GM12875 (cell line): ENCODE measurements around the gene CAVIN2.

Experiments used
- H3K4me3 ChIP-seq: one replicate; pipeline ENCODE4 v1.5.1; 2011; ENCODE audit warnings: low read depth, low read length, control low read depth
- CTCF ChIP-seq: IDR thresholded peaks from 2 replicates; pipeline ENCODE4 v1.5.1; 2011; ENCODE audit warnings: low read depth, mild to moderate bottlenecking, control low read depth, inconsistent platforms, low read length, moderate library complexity, borderline replicate concordance; ENCODE audit not compliant: insufficient read depth

Gene CAVIN2

DNA sequence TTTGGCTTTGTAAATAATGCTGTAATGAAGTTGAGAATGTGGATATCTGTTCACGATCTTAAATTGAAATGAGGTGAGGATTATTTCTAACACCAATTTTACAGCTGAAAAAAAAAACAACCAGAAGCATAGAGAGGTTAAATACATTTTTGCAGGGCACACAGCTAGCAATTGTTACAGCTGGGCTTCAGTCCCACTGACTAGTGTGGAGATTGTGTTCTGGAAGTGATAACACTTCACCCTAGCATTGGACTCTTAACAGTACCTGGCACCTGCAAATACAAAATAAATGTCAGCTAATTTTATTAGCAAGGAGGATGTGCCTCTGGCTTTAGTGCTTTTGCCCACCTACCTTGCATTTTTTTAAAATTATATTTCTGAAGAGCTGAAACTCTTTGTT, 28.8 kb downstream of the CAVIN2 start:
- no peak for TF ChIP-seq CTCF

DNA sequence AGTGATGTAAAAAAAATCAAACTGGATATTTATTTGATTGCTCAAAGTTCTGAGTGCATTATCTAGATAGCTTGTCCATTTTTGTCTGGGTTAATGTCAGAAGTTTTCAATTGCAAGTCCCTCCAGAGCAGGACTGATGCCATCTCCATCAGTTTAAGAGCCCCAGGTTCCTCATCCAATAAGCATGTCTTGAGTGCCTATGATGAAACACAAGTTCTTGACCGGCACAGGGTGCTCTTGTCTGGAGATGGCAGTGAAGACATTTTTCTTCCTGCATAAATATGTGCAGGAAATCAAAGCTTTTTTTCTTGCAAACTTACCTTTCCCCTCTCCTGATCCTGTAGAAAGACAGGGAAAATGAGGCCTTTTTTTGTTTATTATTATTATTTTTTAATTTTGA, 31.9 kb downstream of the CAVIN2 start:
- no peak for TF ChIP-seq CTCF
- H3K4me3 ChIP-seq, result no peak overlapping the region

More for the DNA sequence above, 28.8 kb downstream of the CAVIN2 start:
- H3K4me3 ChIP-seq, result no peak overlapping the region

GRCh38 chr2:191813943-191814342, 32.9 kb downstream of the CAVIN2 start:
- no peak overlapping the region for H3K4me3 ChIP-seq
- TF ChIP-seq CTCF, result no peak

- peak; percentile 69 for TF ChIP-seq CTCF
- no peak overlapping the region for H3K4me3 ChIP-seq
These were observed 34.9 kb downstream of the CAVIN2 start for GRCh38 chr2:191811807-191812602.

- no peak for TF ChIP-seq CTCF
- no peak overlapping the region for H3K4me3 ChIP-seq
These were observed 40.5 kb downstream of the CAVIN2 start for GRCh38 chr2:191806396-191806795.

GRCh38 chr2:191804766-191805165, 42.1 kb downstream of the CAVIN2 start:
- H3K4me3 ChIP-seq, result no peak overlapping the region
- TF ChIP-seq CTCF, result no peak

- no peak overlapping the region for H3K4me3 ChIP-seq
- no peak for TF ChIP-seq CTCF
These were observed 43.9 kb downstream of the CAVIN2 start for GRCh38 chr2:191803007-191803406.
